ENCODE measurements around the gene SLC25A22.

SLC25A22 gene

DNA sequence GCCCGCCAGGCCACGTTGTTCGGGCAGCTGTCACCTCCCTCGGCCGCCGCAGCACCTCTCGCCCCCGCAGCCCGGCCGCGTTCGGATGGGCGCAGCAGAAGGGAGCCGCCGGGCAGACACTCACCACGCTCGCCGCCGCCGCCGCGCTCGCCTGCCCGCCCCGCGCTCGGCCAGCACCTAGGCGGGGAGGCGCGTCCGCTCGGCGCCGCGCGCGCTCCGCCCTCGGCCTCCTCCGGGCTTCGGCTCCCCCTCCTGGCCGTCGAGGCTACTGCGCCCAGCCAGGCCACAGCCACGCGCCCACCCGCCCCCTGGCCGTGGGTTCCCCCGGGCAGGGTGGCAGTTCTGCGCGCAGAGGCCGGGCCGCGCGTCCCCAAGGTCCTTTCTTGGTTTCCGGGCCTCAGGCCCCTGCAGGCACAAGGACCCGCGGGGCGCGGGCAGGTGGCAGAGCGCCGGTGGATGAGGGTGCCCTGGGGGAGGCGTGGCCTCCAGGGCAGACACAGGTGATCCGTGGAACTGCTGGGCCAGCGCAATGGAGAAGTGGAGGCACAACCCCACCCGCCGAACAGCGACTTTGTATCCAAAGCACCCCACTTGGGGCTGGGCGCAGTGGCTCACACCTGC, at the start of gene SLC25A22:
Gene SLC25A22 (minus strand): TSS at position 189 of the 621 bp plus-strand sequence. CDS start 3,275 bp downstream, outside the sequence.
- peak; percentile 64 to 81 for DNase-seq (ENCODE audit: low read depth in 2 of 2)

DNA sequence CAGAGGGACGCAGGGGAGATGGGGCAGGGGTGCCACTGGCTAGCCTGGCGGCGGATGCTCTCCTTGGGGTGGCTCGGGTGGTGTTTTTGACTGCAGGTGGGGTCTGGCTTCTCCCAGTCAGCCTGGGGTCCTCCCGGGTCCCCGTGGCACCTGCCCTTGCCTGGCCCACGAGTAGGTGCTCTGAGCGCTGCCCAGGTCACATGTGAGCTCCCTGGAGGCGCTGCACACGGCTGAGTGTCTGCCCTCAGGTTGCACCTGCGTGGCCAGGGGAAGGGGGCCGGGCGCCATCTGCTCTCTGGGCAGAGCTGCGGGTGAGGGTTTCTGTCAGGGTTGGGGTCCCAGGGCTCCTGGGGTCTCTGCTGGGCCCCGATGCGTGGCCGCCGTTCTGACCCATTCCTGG, 49.8 kb upstream of the SLC25A22 start:
- no peak for DNase-seq (ENCODE audit: low read depth in 2 of 2)

DNA sequence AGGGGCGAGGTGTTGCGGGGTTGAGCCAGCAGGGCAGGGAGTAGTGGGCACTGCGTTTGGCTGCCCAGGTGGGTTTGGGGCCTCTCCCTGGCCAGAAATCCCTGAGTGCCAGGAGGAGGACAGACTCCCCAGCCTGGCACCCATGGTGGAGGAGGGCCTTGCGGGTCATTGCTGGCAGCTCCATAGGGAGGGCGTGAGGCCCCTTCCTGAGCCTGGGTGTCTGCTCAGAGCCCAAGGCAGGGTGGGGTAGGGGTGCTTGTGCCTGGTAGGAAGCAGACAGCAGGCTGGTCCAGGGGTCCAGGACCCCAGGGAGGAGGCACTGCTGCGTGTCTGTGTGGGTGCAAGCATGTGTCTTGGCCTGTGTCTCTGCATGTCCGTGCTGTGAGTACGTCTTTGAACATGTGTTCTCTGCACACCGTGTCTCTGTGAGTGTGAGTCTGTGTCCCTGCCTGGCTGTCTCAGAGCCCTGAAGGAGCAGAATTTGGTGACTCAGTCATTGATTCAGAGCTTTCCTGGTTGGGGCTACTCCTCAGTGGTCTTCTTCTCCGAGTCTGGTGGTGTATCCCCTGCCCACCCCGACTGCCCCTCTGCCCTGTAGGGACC, 48.5 kb upstream of the SLC25A22 start:
- no peak for DNase-seq (ENCODE audit: low read depth in 2 of 2)

DNA sequence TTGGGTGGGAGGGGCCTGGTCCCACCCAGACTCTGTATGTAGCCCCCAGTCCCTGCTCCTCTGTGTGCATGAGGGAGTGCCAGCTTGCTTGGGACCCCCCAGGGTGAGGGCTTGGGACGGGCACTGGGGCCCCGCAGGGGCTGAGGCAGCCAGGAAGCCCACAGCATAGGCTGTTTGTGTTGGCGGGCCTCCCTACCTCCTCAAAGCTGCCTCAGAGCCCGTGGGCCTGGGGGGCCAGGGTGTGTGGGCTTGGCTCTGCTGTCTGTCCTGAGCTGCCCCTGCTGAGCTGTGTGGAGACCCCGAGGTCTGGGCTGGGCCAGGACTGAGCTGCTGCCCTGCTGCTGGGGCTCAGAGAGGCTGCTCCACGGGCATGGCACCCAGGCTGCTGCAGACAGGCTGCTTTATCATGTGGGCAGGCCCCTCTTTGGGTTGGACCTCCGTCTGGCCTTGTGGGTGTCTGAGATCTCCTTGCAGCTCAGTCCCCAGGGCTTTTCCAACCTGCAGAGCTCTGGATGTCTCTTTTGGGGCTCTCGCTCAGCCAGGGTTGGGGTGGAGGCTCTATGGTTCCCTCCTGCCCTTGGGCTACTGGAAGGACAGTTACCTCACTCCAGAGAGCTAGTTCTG, 47.9 kb upstream of the SLC25A22 start:
- no peak for DNase-seq (ENCODE audit: low read depth in 2 of 2)

DNA sequence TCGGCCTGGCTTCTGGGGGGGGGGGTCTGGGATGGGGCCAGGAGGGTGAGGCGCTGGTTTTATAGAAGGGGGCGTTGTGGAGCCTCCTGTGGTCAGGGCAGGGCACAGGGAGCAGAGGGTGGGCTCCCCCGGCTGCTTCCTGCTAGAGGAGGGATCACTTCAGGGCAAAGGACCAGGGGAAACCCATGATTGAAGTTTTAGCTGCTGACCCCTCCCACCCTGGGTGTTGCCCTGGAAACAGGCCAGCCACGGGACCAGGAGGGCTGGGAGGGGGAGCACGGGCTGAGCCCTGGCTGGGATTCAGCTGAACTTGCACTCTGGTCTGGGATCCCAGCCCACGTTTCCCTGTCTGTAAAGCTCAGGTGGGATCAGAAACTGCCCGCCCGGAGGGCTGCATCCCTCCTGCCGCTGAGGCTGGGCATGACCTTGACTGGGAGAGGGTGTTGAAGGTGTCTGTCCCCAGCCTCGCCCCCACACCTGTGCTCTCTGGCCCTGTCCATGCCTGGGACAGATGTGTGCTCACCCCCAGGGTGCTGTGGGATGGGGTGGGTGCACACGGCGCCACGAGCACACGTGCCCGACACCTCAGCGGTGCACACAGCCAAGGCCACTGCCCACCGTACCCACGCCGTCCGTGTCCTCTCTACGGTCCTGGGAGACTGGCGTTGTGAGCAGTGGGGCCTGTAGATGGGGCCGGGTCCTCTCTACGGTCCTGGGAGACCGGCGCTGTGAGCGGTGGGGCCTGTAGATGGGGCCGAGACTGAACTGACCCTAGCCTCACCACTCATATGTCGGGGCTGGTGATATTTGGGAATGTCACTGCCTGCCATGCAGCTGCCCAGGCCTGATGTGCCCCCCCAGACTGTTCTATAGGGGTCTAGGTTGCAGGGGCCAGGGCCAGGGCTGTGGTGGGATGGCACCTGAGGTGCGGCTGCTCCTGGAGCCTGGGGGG, 46.9 kb upstream of the SLC25A22 start:
- no peak for DNase-seq (ENCODE audit: low read depth in 2 of 2)

DNA sequence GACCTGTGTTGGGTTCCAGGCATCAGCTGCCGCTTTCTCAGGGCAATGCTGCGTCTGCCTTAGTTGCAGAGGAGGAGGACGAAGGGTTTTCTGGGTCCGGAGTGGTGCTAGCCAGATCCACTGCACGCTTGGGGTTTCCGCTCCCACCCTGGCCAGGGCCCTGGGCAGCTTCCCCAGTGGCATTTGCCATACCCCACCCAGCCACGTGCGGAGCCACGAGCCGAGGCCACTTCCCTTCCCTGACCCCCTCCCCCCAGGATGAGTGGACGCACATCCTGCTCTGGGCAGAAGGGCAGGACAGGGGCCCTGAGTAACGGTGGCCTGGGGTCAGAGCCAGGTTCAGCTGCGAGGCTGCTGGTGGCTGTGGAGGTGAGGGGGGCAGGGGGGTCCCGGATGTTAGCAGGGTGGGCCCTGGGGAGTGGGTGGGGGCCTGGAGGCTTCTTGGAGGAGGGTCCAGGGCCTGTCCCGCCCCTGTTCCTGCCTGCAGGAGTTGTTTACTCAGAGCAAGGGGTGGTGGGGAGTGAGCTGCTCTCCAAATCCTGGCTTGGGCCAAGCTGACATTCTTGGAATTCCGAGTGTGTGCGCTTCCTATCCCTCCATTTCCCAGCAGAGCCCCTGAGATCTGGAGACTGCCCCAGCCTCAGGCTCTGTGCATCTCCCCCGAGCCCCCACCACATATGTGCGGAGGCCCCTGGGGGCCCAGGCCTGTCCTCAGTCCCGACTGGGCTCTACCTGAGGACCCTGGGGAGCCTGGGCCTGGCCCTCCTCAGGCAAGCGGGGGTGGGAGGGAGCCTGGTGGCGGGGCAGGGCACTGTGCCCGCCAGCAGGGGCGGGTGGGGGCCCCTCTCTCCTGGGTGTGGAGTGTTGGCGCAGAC, 46.0 kb upstream of the SLC25A22 start:
- no peak for DNase-seq (ENCODE audit: low read depth in 2 of 2)

DNA sequence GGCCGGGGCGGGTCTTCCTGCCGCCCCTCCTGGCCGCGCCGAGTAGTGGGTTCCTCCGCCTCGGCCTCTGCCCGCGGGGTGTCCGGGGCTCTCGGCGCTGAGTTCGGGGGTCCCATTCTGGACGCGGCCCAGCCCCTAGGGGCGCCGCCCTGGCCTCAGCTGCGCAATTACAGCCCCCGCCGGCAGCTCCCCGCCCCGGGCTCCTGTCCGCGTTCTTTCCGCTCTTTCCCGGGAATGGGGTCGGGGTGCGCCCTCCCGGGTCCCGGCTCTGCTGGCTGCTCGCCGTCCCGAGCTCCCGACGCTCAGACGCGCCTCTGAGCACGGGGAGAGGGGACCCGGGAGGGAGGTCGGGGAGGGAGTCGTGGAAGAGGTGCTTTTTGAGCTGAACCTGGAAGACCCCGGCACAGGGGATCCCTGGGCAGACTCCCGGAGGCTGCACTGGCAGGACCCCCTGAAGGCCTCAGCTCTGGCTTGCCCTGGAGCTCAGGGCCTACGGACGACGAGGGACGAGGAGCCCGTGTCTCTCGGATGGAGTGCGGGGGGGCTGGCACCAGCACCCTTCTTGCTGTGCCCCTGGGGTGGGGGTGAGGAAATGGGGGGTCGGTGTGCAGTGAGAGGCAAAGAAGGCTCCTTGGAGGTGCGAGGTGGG, 45.1 kb upstream of the SLC25A22 start:
- DNase-seq (ENCODE audit: low read depth in 2 of 2), result no peak

DNA sequence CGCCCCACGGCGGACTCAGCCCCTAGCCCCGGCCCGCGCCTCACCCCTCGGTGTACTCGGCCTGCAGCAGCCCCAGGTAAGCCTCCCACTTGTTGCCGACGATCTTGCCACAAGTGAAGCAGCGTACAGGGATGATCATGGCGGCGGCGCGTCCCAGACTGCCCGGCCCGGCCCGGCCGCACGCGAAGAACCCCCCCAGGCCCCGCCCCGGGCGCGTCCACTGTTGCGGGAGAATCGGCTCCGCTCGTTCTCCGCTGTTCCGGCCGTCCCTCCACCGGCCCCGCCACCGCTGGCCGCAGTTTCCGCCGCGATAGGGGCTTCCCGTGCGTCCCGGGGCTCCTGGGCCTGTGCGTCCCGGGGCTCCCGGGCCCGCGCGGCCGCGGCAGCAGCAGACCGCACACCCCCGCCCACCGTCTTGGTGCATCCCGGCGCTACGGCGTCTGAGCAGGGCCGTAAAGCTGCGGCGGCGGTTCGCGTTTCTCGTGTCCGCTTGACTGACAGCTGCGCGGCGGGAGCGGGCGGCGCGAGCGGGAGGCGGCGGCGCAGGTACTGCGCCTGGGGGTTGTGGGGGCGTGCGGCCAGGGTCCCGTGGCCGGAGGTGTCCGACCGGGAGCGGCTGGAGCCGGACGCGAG, 44.4 kb upstream of the SLC25A22 start, which contains the start of the genes POLR2L and TSPAN4:
Gene POLR2L (minus strand): TSS at position 160 of the 633 bp plus-strand sequence. CDS start 21 bp downstream, at position 139.
Gene TSPAN4 (plus strand): TSS at position 483 of the 633 bp plus-strand sequence. CDS start 7,453 bp downstream, outside the sequence.
- DNase-seq (ENCODE audit: low read depth in 2 of 2), result peak; percentile 74 to 85

DNA sequence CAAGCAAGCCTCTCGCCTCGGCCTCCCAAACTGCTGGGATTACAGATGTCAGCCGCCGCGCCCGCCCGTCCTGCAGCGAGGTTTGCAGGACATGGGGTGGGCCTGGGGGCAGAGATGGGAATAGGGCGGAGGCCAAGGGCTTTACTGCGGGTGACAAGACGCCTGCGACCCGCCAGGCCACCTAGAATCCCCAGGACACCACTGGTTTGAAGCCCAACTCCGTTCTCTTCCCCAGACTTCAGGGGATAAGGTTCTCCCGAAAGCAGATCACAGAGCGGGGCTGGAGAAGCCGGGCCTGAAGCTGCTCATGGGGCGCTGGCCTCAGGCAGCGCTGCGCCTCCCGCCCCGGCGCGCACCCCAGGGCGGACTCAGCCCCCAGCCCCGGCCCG, 43.9 kb upstream of the SLC25A22 start:
- no peak for DNase-seq (ENCODE audit: low read depth in 2 of 2)

DNA sequence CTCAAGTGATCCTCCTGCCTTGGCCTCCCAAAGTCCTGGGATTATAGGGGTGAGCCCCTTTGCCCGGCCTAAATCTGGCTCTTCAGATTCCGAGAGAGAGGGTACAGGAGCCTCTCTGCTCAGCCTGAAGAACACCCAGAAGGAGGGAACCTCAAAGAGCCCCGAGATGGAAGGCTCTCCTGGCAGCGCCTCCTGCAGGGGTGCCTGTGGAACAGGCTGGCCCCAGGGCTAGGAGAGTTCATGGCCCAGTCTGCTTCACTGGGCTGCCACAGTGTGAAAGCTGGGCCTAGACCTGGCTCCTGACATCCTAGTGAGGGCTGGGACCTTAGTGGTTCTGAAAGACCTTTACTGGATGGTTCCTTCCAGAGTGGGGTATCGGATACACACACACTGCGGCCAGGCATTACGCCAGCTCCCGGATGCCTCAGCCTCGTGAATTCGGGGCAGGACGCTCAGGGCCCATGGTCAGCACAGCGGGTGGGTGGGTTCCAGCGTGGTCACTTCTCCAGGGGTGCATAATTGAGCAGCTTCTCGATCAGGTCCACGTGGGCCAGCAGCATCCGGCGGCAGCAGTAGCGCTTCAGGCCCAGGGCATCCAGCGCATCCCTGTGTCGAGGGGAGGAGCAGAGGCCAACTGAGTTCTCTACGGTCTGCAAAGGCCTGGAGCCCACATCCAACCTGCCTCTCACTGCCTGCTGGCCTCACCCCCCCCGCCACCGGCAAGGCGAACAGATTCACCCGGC, 42.0 kb upstream of the SLC25A22 start:
- no peak for DNase-seq (ENCODE audit: low read depth in 2 of 2)

DNA sequence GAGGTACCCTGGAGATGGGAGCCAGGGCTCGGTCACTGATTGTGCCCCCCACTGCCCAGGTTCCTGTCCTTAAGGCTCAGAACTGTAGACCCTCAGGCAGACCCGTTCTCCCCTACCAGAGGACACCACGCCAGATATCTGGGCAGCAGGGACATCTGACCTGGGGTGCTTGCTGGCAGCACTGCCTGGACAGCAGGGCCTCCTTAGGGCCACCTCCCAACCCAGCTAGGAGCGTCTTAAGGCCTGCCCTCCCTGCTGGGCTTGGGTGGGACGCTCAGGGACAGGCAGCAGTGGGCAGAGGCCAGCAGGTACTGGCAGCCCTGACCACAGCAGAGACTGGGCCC, 41.2 kb upstream of the SLC25A22 start:
- DNase-seq (ENCODE audit: low read depth in 2 of 2), result no peak

DNA sequence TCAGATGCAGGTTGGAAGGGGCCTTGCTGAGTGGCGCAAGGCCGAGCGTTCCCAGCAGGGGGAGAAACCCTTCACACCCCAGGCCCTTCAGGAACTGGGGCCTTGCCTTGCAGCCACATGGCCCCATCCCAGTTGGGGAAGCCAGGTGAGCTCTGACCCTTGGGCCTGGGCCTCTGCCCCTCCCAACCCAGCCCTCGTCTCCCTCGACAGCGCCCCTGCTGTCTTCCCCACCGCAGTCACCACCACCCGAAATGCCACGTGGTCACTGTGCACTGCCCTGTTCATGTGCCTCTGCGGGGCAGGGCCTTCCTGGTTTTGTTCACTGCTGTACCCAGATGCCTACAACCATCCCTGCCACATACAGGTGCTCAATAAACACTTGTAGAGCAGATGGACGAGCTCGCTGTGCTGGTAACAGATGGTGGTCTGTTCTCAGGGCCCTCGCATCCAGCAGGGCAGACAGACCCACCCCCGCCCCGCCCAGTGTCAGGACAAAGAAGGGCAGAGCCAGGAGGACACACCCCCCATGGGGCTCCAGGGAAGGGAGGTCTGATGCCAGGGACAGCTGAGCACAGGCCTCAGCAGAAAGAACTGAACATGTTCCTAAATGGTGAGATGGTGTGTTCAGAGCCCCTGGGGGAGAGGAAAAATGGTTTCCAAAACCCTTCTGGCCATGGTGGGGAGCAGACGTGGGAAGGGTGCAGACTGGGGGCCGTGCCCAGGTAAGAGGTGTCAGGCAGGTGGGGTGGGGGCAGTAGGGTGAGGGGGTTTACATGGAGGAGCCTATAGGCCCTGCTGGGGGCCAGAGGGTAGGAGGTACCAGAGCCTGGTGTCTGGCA, 40.6 kb upstream of the SLC25A22 start:
- DNase-seq (ENCODE audit: low read depth in 2 of 2), result no peak

DNA sequence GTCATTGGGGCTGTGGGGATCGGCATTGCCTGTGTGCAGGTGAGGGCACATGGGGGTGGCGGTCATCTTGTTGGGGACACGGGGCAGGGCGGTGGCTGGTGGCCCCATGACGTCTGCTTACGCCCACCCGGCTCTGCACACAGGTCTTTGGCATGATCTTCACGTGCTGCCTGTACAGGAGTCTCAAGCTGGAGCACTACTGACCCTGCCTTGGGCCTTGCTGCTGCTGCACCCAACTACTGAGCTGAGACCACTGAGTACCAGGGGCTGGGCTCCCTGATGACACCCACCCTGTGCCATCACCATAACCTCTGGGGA, 39.9 kb upstream of the SLC25A22 start:
- DNase-seq (ENCODE audit: low read depth in 2 of 2), result no peak

DNA sequence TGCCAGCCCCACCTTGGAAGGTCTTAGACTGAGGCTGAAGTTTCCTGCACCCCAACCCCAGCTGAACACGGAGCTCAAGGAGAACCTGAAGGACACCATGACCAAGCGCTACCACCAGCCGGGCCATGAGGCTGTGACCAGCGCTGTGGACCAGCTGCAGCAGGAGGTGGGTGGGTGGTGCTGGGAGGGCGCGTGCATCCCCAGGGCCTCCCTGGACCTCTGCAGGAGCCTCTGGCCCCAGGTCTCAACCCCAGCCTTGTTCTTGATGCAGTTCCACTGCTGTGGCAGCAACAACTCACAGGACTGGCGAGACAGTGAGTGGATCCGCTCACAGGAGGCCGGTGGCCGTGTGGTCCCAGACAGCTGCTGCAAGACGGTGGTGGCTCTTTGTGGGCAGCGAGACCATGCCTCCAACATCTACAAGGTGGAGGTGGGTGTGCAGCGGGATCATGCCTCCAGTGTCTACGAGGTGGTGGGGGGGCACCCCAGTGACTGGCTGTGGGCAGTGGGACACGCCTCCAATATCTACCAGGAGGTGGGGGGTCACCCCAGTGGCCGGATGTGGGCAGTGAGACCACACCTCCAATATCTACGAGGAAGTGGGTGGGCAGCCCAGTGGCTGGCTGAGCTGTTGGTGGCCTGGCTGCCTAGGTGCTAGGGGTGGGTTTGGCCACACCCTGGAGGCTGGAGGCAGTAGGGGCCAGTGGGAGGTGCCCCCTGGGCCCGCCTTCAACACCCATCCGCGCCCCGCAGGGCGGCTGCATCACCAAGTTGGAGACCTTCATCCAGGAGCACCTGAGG, 39.3 kb upstream of the SLC25A22 start:
- DNase-seq (ENCODE audit: low read depth in 2 of 2), result no peak

DNA sequence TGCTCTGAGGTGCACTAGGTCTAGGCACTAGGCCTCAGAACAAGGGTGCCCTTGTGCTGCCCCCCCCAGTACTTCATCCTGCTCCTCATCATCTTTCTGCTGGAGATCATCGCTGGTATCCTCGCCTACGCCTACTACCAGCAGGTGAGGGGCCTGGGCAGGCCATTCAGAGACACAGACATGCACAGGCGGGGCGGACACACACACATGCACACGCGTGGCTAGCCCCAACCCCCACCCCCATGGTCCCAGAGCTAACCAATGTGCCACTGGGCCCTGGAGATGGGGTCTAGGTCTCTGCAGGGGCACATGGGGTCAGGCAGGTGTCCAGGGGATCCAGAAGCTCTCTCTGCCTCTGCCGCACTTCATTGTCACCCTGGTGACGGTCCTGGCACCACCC, 38.6 kb upstream of the SLC25A22 start:
- no peak for DNase-seq (ENCODE audit: low read depth in 2 of 2)

DNA sequence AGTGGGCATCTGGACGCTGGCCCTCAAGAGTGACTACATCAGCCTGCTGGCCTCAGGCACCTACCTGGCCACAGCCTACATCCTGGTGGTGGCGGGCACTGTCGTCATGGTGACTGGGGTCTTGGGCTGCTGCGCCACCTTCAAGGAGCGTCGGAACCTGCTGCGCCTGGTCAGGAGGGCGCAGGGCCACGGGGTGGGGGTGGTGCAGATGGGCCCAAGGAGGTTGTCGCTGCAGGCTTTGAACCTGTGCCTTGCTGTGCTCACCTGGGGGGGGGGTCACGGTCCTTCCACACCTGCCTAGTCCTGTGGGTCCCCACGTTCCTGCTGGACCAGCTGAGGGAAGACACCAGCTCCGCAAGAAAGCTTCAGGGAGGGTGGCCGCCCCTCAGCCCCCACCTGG, 38.2 kb upstream of the SLC25A22 start:
- DNase-seq (ENCODE audit: low read depth in 2 of 2), result no peak

DNA sequence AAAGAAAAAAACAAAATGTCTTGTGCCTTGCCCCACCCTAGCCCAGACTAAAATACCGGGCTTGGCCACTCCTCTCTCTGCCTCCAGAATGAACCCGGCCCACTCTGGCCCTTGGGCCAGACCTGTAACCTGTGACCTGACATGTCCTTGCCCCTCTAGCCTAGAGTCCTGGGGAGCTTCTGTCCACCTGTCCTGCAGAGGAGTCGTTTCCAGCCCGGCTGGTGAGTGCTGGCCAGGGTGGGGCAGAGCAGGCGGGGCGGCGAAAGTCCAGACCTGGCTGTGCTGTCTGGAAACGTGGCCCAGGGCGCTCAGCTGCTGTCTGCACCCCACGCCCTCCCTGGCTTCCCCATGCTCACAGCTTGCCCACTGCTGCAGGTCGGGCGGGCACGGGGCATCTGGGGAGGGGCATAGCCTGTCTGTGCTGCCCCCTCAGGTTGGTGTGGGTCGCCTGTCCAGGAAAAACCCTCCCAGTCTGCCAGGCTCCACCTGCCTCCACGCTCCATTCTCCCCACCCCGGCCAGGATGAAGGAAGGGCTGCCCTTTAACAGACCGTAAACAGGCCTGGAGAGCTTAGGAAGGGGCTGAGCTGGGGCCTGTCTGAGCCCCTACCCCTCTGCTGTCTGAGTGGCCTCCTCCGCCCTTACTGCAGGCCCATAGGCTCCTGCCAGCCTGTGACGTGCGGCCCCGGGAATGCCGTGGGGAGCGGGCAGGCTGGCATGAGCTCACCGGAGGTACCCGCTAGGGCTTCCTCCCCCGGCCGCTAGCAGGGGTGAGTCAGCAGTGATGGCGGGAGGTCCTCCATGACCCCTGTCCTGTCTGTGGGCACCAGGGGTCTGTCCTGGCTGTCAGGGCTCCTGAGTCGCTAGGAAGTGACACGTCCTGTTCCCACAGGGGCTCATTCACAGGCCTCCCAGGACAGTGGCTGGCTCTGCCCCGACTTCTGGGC, 36.6 kb upstream of the SLC25A22 start:
- no peak for DNase-seq (ENCODE audit: low read depth in 2 of 2)

All from stimulated activated CD4-positive, alpha-beta T cell treated with anti-CD3 and anti-CD28 coated beads, Interleukin-12 subunit alpha, Interleukin-12 subunit beta, amount 100 ng/mL, for 24 hours (primary cell).